ENCODE measurements around the gene ABRACL. TPM values are rescaled to one million over a fixed set of nuclear protein-coding genes. Genes with fewer than 3 reads are reported as not detected.

ABRACL gene
- total and polyA plus RNA-seq, 9 of the 15 experiments (the other 6 are each of a cell fraction or from before 2014, with no cell fraction given) = 1.1 to 5.2 (median 1.9) TPM

DNA sequence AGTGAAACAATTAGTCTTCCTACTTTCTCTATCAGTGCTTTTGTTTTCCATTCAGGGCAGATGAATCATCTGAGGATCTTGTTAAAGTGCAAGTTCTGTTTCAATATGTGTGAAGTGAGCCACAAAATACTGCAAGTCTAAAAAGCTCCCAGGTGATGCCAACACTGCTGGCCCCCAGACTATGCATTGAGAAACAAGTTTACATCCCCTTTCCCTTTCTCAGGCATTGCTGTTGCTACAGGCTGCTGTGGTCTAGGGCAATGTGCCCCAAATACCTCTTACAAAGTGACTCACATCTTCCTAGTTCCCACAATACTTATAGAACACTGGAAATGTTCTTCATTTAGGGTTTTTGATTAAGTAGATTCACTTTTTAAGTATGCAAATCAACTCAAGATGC, 31.8 kb downstream of the ABRACL start:
- Histone ChIP-seq H4K20me1 (replicated peaks; ENCODE audit: control insufficient read depth, insufficient read depth, low read length) (no peaks in the 10 kb centered on the region), H3K4me1 (replicated peaks in 1 of 2; ENCODE audit: control insufficient read depth in 2 of 2, insufficient read depth in 2 of 2, low read length in 2 of 2) (no peaks in the 10 kb centered on the region), H3K9ac (ENCODE audit: insufficient read depth in 1 of 2, low read depth in 2 of 2, low read length in 2 of 2) (no peak overlapping the region), H3K27me3 (ENCODE audit: control insufficient read depth in 2 of 2, insufficient read depth in 2 of 2, low read length in 2 of 2) (peaks cover 11 to 14% of the 10 kb centered on the region in 2 experiments; a peak in 3 of 5 replicates), H3K9me1 (ENCODE audit: control insufficient read depth, insufficient read depth, low read length) (no peaks in the 10 kb centered on the region), H3K4me2 (ENCODE audit: insufficient read depth, low read length) (no peak overlapping the region), H3K27ac (ENCODE audit: extremely low read depth, low read depth, low read length) (no peak overlapping the region), H2AFZ (ENCODE audit: low read depth, low read length) (no peak overlapping the region), H3K79me2 (ENCODE audit: control insufficient read depth, insufficient read depth, low read length) (no peaks in the 10 kb centered on the region), H3K4me3 (no peak overlapping the region), H3K36me3 (ENCODE audit: control insufficient read depth, insufficient read depth, low read length) (no peaks in the 10 kb centered on the region), H3K9me3 (replicated peaks; ENCODE audit: control insufficient read depth, insufficient read depth, low read depth, low read length) (no peaks in the 10 kb centered on the region)
- in situ Hi-C loops (cut with MboI) (no loop called here), intact Hi-C loops (cut with micrococcal nuclease) (no loop called here)
- FAIRE-seq (no peak), ATAC-seq (no peak), DNase-seq (ENCODE audit: extremely low read depth in 1 of 4, low spot score in 3 of 4) (no peak)
- TF ChIP-seq ZNF217 (CRISPR knock-in tag; IDR thresholded peaks at IDR 0.05) = no peak
- TF ChIP-seq, protein P1, sequence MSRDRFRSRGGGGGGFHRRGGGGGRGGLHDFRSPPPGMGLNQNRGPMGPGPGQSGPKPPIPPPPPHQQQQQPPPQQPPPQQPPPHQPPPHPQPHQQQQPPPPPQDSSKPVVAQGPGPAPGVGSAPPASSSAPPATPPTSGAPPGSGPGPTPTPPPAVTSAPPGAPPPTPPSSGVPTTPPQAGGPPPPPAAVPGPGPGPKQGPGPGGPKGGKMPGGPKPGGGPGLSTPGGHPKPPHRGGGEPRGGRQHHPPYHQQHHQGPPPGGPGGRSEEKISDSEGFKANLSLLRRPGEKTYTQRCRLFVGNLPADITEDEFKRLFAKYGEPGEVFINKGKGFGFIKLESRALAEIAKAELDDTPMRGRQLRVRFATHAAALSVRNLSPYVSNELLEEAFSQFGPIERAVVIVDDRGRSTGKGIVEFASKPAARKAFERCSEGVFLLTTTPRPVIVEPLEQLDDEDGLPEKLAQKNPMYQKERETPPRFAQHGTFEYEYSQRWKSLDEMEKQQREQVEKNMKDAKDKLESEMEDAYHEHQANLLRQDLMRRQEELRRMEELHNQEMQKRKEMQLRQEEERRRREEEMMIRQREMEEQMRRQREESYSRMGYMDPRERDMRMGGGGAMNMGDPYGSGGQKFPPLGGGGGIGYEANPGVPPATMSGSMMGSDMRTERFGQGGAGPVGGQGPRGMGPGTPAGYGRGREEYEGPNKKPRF (IDR thresholded peaks at IDR 0.05; ENCODE audit: low read depth, low read length) = no peak
- TF ChIP-seq ZNF280B (CRISPR knock-in tag; IDR thresholded peaks at IDR 0.05) = no peak
- no peak for TF ChIP-seq XRCC3 (IDR thresholded peaks at IDR 0.05)
- TF ChIP-seq OTX1 (CRISPR knock-in tag; IDR thresholded peaks at IDR 0.05) = no peak
- no TSS peak for BruUV-seq (replicated peaks)
- ChIA-PET POLR2A (no interaction called here), CTCF (ENCODE audit: low intra/inter-chr PET ratio) (no interaction called here)

Measured in K562 (cell line).